ENCODE data around the gene CHST3. TPM values are rescaled to one million over a fixed set of nuclear protein-coding genes. Genes with fewer than 3 reads are reported as not detected.

The CHST3 gene
- total RNA-seq, 1 experiment from 2014 or later, result 44.6 TPM

DNA sequence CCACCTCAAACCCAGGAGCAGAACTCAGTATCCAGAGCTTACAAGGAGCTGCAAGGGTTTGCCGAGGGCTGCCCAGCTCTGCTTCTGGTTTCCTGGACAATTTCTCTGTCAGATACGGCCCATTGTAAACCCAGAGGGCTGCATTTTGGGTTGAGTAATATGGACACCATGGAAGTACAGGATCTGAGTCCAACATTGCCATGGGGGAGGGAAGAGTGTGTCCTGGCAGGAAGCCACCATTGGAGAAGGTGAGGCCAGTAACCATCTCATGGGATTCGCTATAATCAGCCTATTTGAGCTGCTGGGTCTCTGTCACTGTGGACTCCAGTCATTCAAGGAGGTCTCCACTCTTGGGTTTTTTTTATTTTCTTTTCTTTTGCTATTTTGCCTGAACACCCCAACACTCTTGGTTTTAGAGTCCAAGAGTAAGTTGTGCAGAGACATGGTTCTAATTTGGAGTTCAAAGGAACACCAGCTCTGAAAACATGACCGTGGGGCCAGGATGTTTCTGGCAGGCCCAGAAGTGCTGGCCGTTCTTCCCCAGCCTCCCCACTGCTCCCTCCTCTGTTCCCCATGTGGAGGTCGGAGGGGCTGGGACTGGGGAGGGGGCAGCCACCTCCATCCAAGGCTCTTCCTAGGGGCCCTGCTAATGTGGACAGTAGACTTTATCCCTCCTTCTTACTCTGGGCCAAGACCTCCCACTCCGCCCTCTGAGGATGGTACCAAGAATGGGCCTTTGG lies 46.2 kb downstream of the CHST3 start:
- intact Hi-C loops (cut with micrococcal nuclease; ENCODE audit: unreplicated experiment), result no loop called here
- POLR2A ChIA-PET, result no interaction called here
- Histone ChIP-seq H3K9me3 (ENCODE audit: control insufficient read depth, insufficient read depth, low read depth, low read length) (no peaks in the 10 kb centered on the region), H3K27me3 (ENCODE audit: control insufficient read depth, insufficient read depth, low read length) (no peaks in the 10 kb centered on the region), H3K4me3 (ENCODE audit: low read depth in 2 of 2, low read length in 2 of 2) (no peak overlapping the region), H3K27ac (ENCODE audit: low read length) (no peak overlapping the region), H3K4me1 (ENCODE audit: control insufficient read depth, insufficient read depth, low read length) (0 out of 2 replicates have a peak, but pooled peaks cover 2% of the 10 kb centered on the region), H3K36me3 (ENCODE audit: control insufficient read depth, insufficient read depth, low read length) (0 out of 2 replicates have a peak, but pooled peaks cover 4% of the 10 kb centered on the region)
- CTCF ChIA-PET, result no interaction called here
- no peak for ATAC-seq
- in situ Hi-C loops (cut with HindIII; ENCODE audit: low pct_unique_long_range_greater_than_20kb, low sequenced_read_pairs), result no loop called here
- no TSS peak for BruUV-seq (replicated peaks)
- TF ChIP-seq POLR2AphosphoS5 (IDR thresholded peaks at IDR 0.05; ENCODE audit: low read depth, low read length) (no peak), TCF7L2 (IDR thresholded peaks at IDR 0.05; ENCODE audit: low read depth, low read length) (no peak), SIN3A (IDR thresholded peaks at IDR 0.05; ENCODE audit: borderline replicate concordance, insufficient read depth, low read depth, low read length) (no peak)
- TF ChIP-seq, protein P1, sequence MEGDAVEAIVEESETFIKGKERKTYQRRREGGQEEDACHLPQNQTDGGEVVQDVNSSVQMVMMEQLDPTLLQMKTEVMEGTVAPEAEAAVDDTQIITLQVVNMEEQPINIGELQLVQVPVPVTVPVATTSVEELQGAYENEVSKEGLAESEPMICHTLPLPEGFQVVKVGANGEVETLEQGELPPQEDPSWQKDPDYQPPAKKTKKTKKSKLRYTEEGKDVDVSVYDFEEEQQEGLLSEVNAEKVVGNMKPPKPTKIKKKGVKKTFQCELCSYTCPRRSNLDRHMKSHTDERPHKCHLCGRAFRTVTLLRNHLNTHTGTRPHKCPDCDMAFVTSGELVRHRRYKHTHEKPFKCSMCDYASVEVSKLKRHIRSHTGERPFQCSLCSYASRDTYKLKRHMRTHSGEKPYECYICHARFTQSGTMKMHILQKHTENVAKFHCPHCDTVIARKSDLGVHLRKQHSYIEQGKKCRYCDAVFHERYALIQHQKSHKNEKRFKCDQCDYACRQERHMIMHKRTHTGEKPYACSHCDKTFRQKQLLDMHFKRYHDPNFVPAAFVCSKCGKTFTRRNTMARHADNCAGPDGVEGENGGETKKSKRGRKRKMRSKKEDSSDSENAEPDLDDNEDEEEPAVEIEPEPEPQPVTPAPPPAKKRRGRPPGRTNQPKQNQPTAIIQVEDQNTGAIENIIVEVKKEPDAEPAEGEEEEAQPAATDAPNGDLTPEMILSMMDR (IDR thresholded peaks at IDR 0.05), result no peak
- TF ChIP-seq, protein P2, sequence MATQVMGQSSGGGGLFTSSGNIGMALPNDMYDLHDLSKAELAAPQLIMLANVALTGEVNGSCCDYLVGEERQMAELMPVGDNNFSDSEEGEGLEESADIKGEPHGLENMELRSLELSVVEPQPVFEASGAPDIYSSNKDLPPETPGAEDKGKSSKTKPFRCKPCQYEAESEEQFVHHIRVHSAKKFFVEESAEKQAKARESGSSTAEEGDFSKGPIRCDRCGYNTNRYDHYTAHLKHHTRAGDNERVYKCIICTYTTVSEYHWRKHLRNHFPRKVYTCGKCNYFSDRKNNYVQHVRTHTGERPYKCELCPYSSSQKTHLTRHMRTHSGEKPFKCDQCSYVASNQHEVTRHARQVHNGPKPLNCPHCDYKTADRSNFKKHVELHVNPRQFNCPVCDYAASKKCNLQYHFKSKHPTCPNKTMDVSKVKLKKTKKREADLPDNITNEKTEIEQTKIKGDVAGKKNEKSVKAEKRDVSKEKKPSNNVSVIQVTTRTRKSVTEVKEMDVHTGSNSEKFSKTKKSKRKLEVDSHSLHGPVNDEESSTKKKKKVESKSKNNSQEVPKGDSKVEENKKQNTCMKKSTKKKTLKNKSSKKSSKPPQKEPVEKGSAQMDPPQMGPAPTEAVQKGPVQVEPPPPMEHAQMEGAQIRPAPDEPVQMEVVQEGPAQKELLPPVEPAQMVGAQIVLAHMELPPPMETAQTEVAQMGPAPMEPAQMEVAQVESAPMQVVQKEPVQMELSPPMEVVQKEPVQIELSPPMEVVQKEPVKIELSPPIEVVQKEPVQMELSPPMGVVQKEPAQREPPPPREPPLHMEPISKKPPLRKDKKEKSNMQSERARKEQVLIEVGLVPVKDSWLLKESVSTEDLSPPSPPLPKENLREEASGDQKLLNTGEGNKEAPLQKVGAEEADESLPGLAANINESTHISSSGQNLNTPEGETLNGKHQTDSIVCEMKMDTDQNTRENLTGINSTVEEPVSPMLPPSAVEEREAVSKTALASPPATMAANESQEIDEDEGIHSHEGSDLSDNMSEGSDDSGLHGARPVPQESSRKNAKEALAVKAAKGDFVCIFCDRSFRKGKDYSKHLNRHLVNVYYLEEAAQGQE (IDR thresholded peaks at IDR 0.05; ENCODE audit: insufficient read depth in 1 of 2, low read depth in 2 of 2, low read length in 1 of 2), result no peak
- no peak for DNase-seq (ENCODE audit: low read depth, low spot score)

DNA sequence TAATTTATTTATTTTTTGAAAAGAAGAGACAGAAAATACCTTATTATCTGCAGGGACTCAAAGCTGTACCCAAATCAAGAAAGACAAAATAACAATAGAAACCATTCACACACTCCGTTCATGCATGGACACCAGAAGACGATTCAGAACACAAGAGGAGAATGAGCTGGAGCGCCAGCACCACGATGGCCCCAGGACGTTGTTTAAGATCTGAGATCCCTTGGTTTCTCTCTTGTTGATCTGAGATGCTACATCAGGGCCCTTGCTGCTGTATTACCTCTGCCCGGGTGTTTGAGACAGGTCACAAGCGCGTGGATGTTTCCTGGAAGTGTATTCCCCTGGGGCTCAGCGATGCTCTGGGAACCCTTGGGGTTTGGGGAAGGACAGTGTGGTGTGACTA lies 46.8 kb downstream of the CHST3 start:
- 0 out of 2 replicates have a peak, but pooled peaks cover 6% of the 10 kb centered on the region for H3K4me1 ChIP-seq (ENCODE audit: control insufficient read depth, insufficient read depth, low read length)
- POLR2A ChIA-PET, result no interaction called here
- DNase-seq (ENCODE audit: low read depth, low spot score) (no peak), ATAC-seq (no peak)
- H3K36me3 ChIP-seq (ENCODE audit: control insufficient read depth, insufficient read depth, low read length), result 0 out of 2 replicates have a peak, but pooled peaks cover 4% of the 10 kb centered on the region
- H3K27me3 ChIP-seq (ENCODE audit: control insufficient read depth, insufficient read depth, low read length), result no peaks in the 10 kb centered on the region
- no peak overlapping the region for H3K4me3 ChIP-seq (ENCODE audit: low read depth in 2 of 2, low read length in 2 of 2)
- no peak for TF ChIP-seq POLR2AphosphoS5 (IDR thresholded peaks at IDR 0.05; ENCODE audit: low read depth, low read length)
- TF ChIP-seq, protein P2 (IDR thresholded peaks at IDR 0.05; ENCODE audit: insufficient read depth in 1 of 2, low read depth in 2 of 2, low read length in 1 of 2), result no peak
- no peak for TF ChIP-seq TCF7L2 (IDR thresholded peaks at IDR 0.05; ENCODE audit: low read depth, low read length)
- TF ChIP-seq SIN3A (IDR thresholded peaks at IDR 0.05; ENCODE audit: borderline replicate concordance, insufficient read depth, low read depth, low read length), result no peak
- TF ChIP-seq, protein P1 (IDR thresholded peaks at IDR 0.05), result no peak
- no peak overlapping the region for H3K27ac ChIP-seq (ENCODE audit: low read length)
- CTCF ChIA-PET, result no interaction called here
- no TSS peak for BruUV-seq (replicated peaks)
- H3K9me3 ChIP-seq (ENCODE audit: control insufficient read depth, insufficient read depth, low read depth, low read length), result no peaks in the 10 kb centered on the region
- in situ Hi-C loops (cut with HindIII; ENCODE audit: low pct_unique_long_range_greater_than_20kb, low sequenced_read_pairs) (no loop called here), intact Hi-C loops (cut with micrococcal nuclease; ENCODE audit: unreplicated experiment) (no loop called here)

Data from Panc1 (cell line).